ENCODE data around the gene KLHL33.

Gene KLHL33

GRCh38 chr14:20412876-20413743 lies 22.9 kb downstream of the KLHL33 start, which contains the start of gene TEP1:
TSS of gene TEP1 (minus strand) at chr14:20413501. CDS start at chr14:20408439, 5,062 bp downstream.
- DNase-seq, result peak; percentile 56

- DNase-seq, result no peak
Observed at GRCh38 chr14:20412411-20412810, 23.6 kb downstream of the KLHL33 start.

DNA sequence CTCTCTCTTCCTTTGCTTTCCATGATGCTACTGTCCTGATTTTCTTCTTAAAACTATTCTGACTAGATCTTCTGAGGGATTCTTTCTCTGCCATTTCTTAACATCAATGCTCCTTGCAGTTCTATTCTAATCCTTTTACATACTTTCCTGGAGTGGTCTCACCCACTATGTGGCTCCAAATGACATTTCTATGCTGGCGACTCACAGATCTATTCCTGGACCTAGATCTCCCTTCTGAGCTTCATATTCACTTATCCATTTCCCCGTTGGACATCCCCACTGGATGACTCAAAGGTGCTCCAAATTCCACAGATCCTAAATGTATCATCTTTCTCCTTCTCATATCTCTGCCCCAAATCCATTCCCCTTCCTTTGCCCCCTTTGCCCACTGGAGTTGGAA lies 26.7 kb downstream of the KLHL33 start:
- no peak for DNase-seq

GRCh38 chr14:20403521-20403920 lies 32.4 kb downstream of the KLHL33 start:
- no peak for DNase-seq

DNA sequence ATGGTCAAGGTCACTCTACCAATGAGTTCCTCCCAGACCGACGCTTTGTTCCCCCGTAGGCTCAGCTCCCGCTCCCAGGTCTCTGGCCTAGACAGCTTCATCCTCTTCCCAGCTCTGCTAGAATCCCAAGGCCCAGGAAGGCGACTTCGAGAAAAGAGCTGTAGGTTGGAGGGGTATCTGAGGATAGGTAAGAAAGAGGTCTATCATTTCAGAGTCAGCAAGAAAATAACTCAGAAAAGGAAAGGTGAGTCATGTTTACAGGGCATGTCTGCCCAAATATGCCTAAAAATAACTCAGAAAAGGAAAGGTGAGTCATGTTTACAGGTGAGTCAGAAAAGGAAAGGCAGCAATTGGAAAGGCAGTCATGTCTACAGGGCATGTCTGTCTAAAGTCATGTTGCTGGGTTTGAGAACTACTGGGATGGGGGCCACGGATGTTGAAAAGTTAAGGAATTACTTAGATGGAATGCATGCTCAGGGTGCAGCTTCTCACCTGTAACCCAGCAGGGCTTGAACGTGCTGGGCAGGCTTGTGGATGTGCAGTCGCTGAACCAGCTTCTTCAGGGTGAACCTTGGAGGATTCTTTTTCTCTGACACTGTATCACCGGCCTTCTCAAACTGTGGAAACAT lies 34.9 kb downstream of the KLHL33 start:
- no peak for DNase-seq

- DNase-seq, result no peak
Observed at GRCh38 chr14:20400589-20400964, 35.4 kb downstream of the KLHL33 start.

- DNase-seq, result no peak
Observed at GRCh38 chr14:20397511-20397910, 38.5 kb downstream of the KLHL33 start.

GRCh38 chr14:20391505-20391904 lies 44.5 kb downstream of the KLHL33 start:
- DNase-seq, result no peak

DNA sequence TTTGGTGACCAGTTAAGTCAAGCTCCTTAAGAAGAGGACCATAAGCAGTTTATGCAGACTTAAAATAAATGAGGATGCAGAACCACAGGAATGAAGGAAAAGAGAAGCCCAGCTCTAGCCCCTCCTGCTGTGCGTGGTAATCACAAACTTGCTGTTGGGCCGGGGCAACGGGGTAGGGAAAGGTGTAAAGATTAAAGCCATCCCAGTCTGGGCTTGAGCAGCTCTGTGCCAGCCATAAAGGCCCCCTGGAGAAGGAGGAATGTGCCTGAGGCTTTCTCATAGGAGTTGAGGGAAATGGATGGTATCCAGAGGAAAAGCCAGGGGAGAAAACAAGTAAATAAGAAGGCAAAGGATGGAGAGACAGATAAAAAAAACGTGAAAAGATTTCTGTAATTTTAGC lies 47.8 kb downstream of the KLHL33 start:
- no peak for DNase-seq

DNA sequence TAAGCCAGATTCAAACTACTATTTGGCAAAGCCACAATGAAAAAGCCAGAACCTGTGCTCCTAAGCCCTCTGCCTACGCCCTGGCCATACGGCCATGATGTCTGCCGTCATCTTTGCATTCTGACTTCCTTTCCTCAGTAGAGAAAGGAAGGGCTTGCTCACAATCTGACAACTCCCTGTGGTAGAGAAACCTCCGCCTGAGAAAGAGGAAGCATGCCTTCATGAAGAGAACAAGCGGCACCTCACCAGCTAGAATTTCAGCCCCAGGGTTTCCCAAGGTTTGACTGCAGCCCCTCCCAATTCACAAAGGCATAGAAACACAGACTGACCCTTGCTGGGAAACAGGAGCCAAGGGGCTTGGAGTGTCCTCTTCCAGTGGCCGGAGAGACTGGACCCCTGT lies 48.4 kb downstream of the KLHL33 start:
- DNase-seq, result no peak

GRCh38 chr14:20386276-20386855 lies 49.6 kb downstream of the KLHL33 start:
- no peak for DNase-seq

GRCh38 chr14:20384886-20385285 lies 51.1 kb downstream of the KLHL33 start:
- no peak for DNase-seq

- no peak for DNase-seq
Observed at GRCh38 chr14:20384321-20384720, 51.6 kb downstream of the KLHL33 start.

DNA sequence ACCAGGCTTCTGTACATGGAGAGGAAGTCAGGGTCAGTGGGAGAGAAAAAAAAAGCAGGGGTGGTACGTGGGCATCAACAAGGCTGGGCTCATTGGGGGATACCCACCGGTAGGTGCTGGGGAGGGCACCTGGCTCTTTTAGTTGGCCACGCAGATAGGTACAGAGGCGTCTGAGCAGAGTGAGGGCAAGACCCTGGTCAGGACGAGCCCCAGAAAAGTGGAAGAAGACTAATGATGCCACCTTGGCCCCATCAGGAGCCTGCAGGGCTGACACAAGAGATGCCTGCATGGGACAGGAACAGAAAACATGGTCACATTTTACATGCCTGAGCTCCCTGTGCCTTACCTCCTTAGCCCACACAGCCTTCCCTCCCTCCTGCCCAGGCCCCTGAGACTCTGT lies 52.3 kb downstream of the KLHL33 start:
- no peak for DNase-seq

DNA sequence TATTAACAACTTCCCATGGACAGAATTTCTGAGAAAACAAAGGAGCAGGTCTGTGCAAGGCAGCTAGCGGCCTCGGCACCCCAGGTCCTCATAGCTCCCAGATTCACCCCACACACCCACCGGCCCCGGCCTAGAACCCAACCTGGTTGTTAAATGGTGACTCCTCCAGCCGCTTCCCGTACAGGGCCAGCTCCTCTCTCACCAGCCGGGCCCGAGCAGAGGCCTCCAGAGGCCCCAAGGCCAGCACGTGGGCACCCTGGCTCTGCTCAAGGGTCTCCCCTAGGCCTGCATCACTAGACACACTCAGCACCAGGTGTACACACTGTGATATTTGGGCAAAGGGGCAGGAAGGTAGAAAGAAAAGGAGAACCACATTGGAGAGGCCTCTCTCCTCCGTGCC lies 52.9 kb downstream of the KLHL33 start:
- no peak for DNase-seq

- no peak for DNase-seq
Observed at GRCh38 chr14:20382526-20382925, 53.4 kb downstream of the KLHL33 start.

GRCh38 chr14:20381341-20381740 lies 54.6 kb downstream of the KLHL33 start:
- DNase-seq, result no peak

DNA sequence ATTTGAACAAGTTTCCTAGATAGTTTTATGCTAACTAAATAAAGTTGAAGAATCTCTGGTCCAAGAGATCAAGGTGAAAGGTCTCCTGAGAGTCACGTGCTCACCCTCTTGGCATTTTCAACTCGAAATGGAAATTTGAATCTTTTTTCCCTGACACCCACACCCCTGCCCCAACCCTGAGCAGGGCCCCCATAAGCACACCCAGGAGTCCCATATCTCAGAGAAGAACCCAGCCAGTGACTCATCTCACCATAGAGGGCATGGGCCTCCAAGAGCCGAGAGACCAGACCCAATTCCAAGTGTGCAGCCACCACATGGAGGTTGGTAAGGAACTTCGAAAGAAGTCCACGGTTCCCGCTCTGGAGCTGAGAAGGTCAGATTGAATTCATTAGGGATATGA lies 55.3 kb downstream of the KLHL33 start:
- DNase-seq, result no peak

DNA sequence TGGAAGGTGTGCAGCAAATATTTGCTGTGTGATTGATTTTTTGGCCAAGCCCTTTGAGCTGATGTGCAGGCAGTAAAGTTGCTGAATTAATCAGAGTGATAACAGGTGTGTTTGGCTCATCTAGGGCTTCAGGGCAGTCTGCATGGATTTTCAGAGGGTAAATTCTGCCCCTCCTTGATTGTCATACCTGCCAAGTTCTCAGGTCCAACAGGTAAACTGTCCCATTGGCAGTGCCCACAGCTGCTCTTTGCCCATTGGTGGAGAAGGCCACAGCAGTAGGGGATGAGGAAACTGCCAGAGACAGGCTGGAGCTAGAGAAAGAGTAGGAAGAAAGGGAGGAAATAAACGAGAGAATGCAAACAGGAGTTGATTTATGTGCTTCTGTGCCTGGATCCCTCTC lies 56.2 kb downstream of the KLHL33 start:
- DNase-seq, result no peak

GRCh38 chr14:20377171-20377570 lies 58.8 kb downstream of the KLHL33 start:
- DNase-seq, result no peak

- DNase-seq, result no peak
Observed at GRCh38 chr14:20376071-20376588, 59.8 kb downstream of the KLHL33 start.
